GM13976 (cell line): ENCODE measurements around the gene OR1F1.
A peak's percentile ranks its signal among the peaks of the same experiment; 100 is the strongest.
"Not testable (repeated sequence)": the region's sequence is repeated elsewhere in the genome, so short reads cannot be mapped to it uniquely, and the experiment has no call there.

Experiments
- DNase-seq: peaks from one replicate; pipeline ENCODE4 v3.0.0; 2012; ENCODE audit warnings: low spot score
- CTCF ChIP-seq: IDR thresholded peaks from 2 replicates; pipeline ENCODE4 v1.5.1; 2012; ENCODE audit warnings: borderline replicate concordance, mild to moderate bottlenecking; ENCODE audit not compliant: insufficient read depth; ENCODE audit errors: extremely low read depth, missing control alignments, control extremely low read depth
- in situ Hi-C: fragments of 300-500 bp; cut with MboI; formaldehyde crosslinking; loops from one replicate; pipeline ENCODE4 v1.12.0; 2022; ENCODE audit warnings: low sequenced_read_pairs, mixed read lengths, inconsistent platforms; ENCODE audit not compliant: unreplicated experiment

The OR1F1 gene

GRCh38 chr16:3187798-3188674 is at the start of gene OR1F1:
TSS of gene OR1F1 (plus strand) at chr16:3188204.
- no peak for TF ChIP-seq CTCF
- peak; percentile 70 for DNase-seq
- in situ Hi-C loops: no loop called here

GRCh38 chr16:3138342-3138741 is 49.7 kb upstream of the OR1F1 start:
- TF ChIP-seq CTCF: no peak
- in situ Hi-C loops: no loop called here
- no peak for DNase-seq

DNA sequence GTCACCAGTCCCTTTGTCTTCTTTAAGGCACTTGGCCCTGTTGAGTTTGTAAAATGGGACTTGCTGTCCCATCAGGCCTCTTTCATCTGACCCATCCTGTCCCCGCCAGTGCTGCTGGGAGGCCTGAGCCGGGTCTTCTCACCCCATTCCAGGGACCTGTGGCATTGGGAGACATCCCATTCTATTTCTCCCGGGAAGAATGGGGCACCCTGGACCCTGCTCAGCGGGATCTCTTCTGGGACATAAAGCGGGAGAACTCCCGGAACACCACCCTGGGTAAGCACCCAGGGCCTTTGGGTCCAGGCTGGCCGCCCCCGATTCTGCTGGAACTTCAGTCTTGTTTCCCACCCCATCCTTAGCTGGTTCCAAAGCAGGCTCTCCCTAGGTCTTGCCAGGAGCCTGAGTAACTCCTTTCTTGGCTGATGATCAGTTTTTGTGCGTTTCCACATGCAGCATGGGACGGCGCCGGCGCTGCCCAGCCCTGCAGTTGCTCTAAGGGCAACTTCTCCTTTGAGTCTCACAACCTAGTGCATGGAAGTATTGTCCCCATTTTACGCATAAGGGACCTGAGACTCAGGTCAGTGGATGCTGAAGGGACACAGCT is 49.1 kb upstream of the OR1F1 start:
- TF ChIP-seq CTCF: no peak
- in situ Hi-C loops: no loop called here
- DNase-seq: no peak

DNA sequence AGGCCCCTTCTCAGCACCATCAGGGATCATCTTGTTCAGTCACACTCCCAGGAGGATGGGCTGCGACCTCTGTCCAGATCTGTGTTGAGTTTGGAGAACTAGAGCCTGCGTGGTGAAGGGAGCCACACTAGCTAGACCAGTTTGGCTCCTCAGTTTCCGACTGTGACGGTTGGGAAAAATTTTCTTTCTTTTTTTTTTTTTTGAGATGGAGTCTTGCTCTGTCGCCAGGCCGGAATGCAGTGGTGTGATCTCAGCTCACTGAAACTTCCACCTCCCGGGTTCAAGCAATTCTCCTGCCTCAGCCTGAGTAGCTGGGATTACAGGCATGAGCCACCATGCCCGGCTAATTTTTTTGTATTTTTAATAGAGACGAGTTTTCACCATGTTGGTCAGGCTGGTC is 48.4 kb upstream of the OR1F1 start:
- DNase-seq, in situ Hi-C loops: not testable (repeated sequence)

DNA sequence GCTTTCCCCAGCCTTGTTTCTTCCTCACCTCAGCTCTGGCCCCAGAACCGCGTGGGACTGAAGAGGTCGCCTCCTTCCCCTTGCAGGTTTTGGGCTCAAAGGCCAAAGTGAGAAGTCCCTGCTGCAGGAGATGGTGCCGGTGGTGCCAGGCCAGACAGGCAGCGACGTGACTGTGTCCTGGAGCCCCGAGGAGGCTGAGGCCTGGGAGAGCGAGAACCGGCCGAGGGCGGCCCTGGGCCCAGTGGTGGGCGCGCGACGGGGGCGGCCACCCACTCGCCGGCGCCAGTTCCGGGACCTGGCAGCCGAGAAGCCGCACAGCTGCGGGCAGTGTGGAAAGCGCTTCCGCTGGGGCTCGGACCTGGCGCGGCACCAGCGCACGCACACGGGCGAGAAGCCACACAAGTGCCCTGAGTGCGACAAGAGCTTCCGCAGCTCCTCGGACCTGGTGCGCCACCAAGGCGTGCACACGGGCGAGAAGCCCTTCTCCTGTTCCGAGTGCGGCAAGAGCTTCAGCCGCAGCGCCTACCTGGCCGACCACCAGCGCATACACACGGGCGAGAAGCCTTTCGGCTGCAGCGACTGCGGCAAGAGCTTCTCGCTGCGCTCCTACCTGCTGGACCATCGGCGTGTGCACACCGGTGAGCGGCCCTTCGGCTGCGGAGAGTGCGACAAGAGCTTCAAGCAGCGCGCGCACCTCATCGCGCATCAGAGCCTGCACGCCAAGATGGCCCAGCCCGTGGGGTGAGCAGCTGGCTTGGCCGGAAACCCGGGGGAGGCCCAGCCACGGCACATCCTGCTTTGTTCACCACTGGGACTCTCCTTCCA is 47.2 kb upstream of the OR1F1 start:
- DNase-seq: no peak
- TF ChIP-seq CTCF: no peak
- in situ Hi-C loops: no loop called here

DNA sequence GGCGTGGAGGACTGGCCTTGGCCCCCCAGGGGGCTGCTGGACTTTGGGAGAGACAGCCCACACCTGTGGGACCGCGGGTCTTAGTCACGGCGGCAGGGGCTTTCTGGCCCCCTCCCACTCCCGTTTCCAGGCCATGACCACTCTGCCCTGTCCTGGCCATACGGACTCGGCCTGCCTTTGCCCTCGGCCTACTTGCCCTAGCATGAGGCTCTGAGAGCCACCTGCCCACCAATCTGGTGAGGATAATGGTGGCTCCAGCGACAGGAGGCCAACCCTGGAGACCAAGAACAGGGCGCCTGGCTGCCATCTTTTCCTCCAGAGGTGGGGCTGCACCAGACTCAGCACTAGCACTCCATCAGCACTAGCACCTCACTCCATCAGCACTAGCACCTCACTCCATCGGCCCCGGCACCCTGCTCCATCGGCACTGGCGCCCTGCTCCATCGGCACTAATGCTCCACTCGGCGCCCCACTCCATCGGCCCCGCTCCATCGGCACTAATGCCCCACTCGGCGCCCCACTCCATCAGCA is 46.2 kb upstream of the OR1F1 start:
- no peak for TF ChIP-seq CTCF
- in situ Hi-C loops: no loop called here
- DNase-seq: no peak

DNA sequence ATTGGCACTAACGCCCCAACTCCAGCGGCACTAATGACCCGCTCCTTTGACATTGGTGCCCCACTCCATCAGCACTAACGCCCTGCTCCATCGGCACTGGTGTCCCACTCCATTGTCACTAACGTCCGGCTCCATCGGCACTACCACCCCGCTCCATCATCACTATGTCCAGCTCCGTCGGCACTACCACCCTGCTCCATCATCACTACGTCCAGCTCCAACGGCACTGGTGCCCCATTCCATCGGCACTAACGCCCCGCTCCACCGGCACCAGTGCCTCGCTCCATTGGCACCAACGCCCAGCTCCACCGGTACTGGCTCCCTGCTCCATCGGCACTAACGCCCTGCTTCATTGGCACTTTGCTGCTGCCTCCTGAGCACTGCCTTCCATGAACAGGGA is 45.7 kb upstream of the OR1F1 start:
- no peak for DNase-seq
- in situ Hi-C loops: no loop called here
- TF ChIP-seq CTCF: no peak
